ENCODE data around the gene PKLR. TPM values are rescaled to one million over a fixed set of nuclear protein-coding genes. Genes with fewer than 3 reads are reported as not detected.
"Not testable (repeated sequence)": the region's sequence is repeated elsewhere in the genome, so short reads cannot be mapped to it uniquely, and the experiment has no call there.

PKLR gene
- total RNA-seq, 1 donor from 2014 or later: not detected

- DNase-seq (ENCODE audit: missing footprints); intact Hi-C loops (cut with DNase I); ATAC-seq: not testable (repeated sequence)
These were observed 54.4 kb downstream of the PKLR start for GRCh38 chr1:155246796-155247195.

- DNase-seq (ENCODE audit: missing footprints) (no peak), ATAC-seq (no peak)
- intact Hi-C loops (cut with DNase I): no loop called here
These were observed 56.1 kb downstream of the PKLR start for GRCh38 chr1:155245163-155245524.

GRCh38 chr1:155244368-155245162 lies 56.7 kb downstream of the PKLR start:
- DNase-seq (ENCODE audit: missing footprints) (peak; percentile 98), ATAC-seq (peak; percentile 96)
- intact Hi-C loops (cut with DNase I): loop anchor here (5.0 kb wide), 1 partner anchor 37 kb away; the partner anchor contains the start of genes MTX1 and THBS3

GRCh38 chr1:155242805-155243358 lies 58.4 kb downstream of the PKLR start:
- DNase-seq (ENCODE audit: missing footprints) (no peak), ATAC-seq (no peak)
- intact Hi-C loops (cut with DNase I): loop anchor here (5.0 kb wide), 1 partner anchor 36 kb away; the partner anchor contains the start of genes MTX1 and THBS3

GRCh38 chr1:155241841-155242264 lies 59.4 kb downstream of the PKLR start:
- peak; percentile 1 for ATAC-seq
- intact Hi-C loops (cut with DNase I): loop anchor here (5.0 kb wide), 1 partner anchor 35 kb away; the partner anchor contains the start of genes MTX1 and THBS3
- no peak for DNase-seq (ENCODE audit: missing footprints)

GRCh38 chr1:155241069-155241679 lies 60.1 kb downstream of the PKLR start:
- DNase-seq (ENCODE audit: missing footprints): no peak
- intact Hi-C loops (cut with DNase I): loop anchor here (5.0 kb wide), 1 partner anchor 34 kb away; the partner anchor contains the start of genes MTX1 and THBS3
- ATAC-seq: peak; percentile 15

Small RNAs within 50 kb of the gene (microRNA-seq; reads per million reads assigned to microRNA genes)
- not detected for gene MIR555

Other genes starting within 250 kb of the PKLR start
- gene EFNA4, start 237.7 kb downstream of the PKLR start, total RNA-seq: 2.1 TPM
- 1.1 TPM for gene EFNA3, start 222.6 kb downstream of the PKLR start, total RNA-seq
- 43.9 TPM for gene EFNA1, start 173.6 kb downstream of the PKLR start, total RNA-seq
- gene SLC50A1, start 165.6 kb downstream of the PKLR start, total RNA-seq: 9.3 TPM
- 55.7 TPM for gene DPM3, start 160.9 kb downstream of the PKLR start, total RNA-seq
- 118 TPM for gene KRTCAP2, start 128.1 kb downstream of the PKLR start, total RNA-seq
- 0.16 TPM for gene TRIM46, start 127.6 kb downstream of the PKLR start, total RNA-seq
- gene THBS3, start 93.5 kb downstream of the PKLR start, total RNA-seq: 5.7 TPM
- gene MTX1, start 92.7 kb downstream of the PKLR start, total RNA-seq: 16.5 TPM
- gene ENTREP3, start 46.0 kb downstream of the PKLR start, total RNA-seq: 14.5 TPM
- gene SCAMP3, start 39.1 kb downstream of the PKLR start, total RNA-seq: 55.4 TPM
- gene CLK2, start 27.9 kb downstream of the PKLR start, total RNA-seq: 20.9 TPM
- gene HCN3, start 24.0 kb downstream of the PKLR start, total RNA-seq: 1.8 TPM
- 80.0 TPM for gene FDPS, start 7.4 kb upstream of the PKLR start, total RNA-seq
- gene RUSC1, start 19.5 kb upstream of the PKLR start, total RNA-seq: 24.3 TPM

Measured in Right ventricle myocardium inferior (tissue), 1 donor.